GM11168 (cell line): ENCODE measurements around the gene KIF7.

Experiments used
- in situ Hi-C: fragments of 300-500 bp; cut with MboI; formaldehyde crosslinking; loops from one replicate; pipeline ENCODE4 v1.12.0; 2022; ENCODE audit warnings: low sequenced_read_pairs; ENCODE audit not compliant: unreplicated experiment

Gene KIF7

GRCh38 chr15:89669941-89670340 is 14.7 kb upstream of the KIF7 start:
- in situ Hi-C loops, result no loop called here

GRCh38 chr15:89669309-89669865 is 14.1 kb upstream of the KIF7 start:
- in situ Hi-C loops, result no loop called here

GRCh38 chr15:89668171-89668570 is 12.9 kb upstream of the KIF7 start:
- in situ Hi-C loops, result no loop called here

- in situ Hi-C loops, result no loop called here
Measured at GRCh38 chr15:89667706-89667960, 12.4 kb upstream of the KIF7 start.

GRCh38 chr15:89666858-89667705 is 11.8 kb upstream of the KIF7 start:
- in situ Hi-C loops, result no loop called here

- in situ Hi-C loops, result no loop called here
Measured at GRCh38 chr15:89666184-89666857, 11.1 kb upstream of the KIF7 start.

GRCh38 chr15:89665449-89666181 is 10.3 kb upstream of the KIF7 start:
- in situ Hi-C loops, result no loop called here

GRCh38 chr15:89664441-89665350 is 9.4 kb upstream of the KIF7 start:
- in situ Hi-C loops, result no loop called here

GRCh38 chr15:89662893-89663626 is 7.8 kb upstream of the KIF7 start:
- in situ Hi-C loops, result no loop called here

GRCh38 chr15:89660556-89660955 is 5.3 kb upstream of the KIF7 start:
- in situ Hi-C loops, result no loop called here

- in situ Hi-C loops, result no loop called here
Measured at GRCh38 chr15:89659295-89659694, 4.0 kb upstream of the KIF7 start.

- in situ Hi-C loops, result no loop called here
Measured at GRCh38 chr15:89657686-89658200, 2.5 kb upstream of the KIF7 start.

- in situ Hi-C loops, result no loop called here
Measured at GRCh38 chr15:89656116-89656815, 999 bp upstream of the KIF7 start.

GRCh38 chr15:89654301-89654761 is 936 bp downstream of the KIF7 start:
- in situ Hi-C loops, result no loop called here

GRCh38 chr15:89653578-89653977 is 1.7 kb downstream of the KIF7 start:
- in situ Hi-C loops, result no loop called here

GRCh38 chr15:89652666-89653065 is 2.6 kb downstream of the KIF7 start:
- in situ Hi-C loops, result no loop called here

GRCh38 chr15:89652131-89652530 is 3.1 kb downstream of the KIF7 start:
- in situ Hi-C loops, result no loop called here

- in situ Hi-C loops, result no loop called here
Measured at GRCh38 chr15:89649716-89650115, 5.6 kb downstream of the KIF7 start.
